Type B pancreatic cell (in vitro differentiated cells): Measurements from ENCODE around the gene CDC37L1. TPM values are rescaled to one million over a fixed set of nuclear protein-coding genes. Genes with fewer than 3 reads are reported as not detected.
A peak's percentile ranks its signal among the peaks of the same experiment; 100 is the strongest.
"Not testable (repeated sequence)": the region's sequence is repeated elsewhere in the genome, so short reads cannot be mapped to it uniquely, and the experiment has no call there.

Source experiments
- DNase-seq: peaks from one replicate; pipeline ENCODE4 v3.0.0; 2021; ENCODE audit warnings: mixed read lengths; ENCODE audit not compliant: unreplicated experiment; ENCODE audit errors: extremely low spot score
- H3K27ac Mint-ChIP-seq: 2 replicates; pipeline ENCODE4 v1.8.0; 2021; ENCODE audit warnings: mild to moderate bottlenecking, mixed read lengths
- H3K27me3 Mint-ChIP-seq: 2 replicates; pipeline ENCODE4 v1.8.0; 2021; ENCODE audit warnings: mixed read lengths
- H3K36me3 Mint-ChIP-seq: 2 replicates; pipeline ENCODE4 v1.8.0; 2021; ENCODE audit warnings: mixed read lengths
- H3K4me1 Mint-ChIP-seq: one replicate; pipeline ENCODE4 v1.8.0; 2021; ENCODE audit warnings: mixed read lengths; ENCODE audit not compliant: unreplicated experiment
- H3K4me3 Mint-ChIP-seq: 2 replicates; pipeline ENCODE4 v1.8.0; 2021; ENCODE audit warnings: mild to moderate bottlenecking, mixed read lengths
- H3K9me3 Mint-ChIP-seq: 2 replicates; pipeline ENCODE4 v1.8.0; 2021; ENCODE audit warnings: mixed read lengths
- total RNA-seq: library from RNA; stranded (reverse); gene quantifications from 2 replicates; pipeline ENCODE4 v1.2.1, GENCODE V29; 2021; ENCODE audit warnings: low replicate concordance
- TF ChIP-seq, protein P1 (sequence below): fragments of 200-600 bp; sonication (generic); conservative IDR thresholded peaks from 2 replicates; pipeline ENCODE4 v1.5.0; 2021; ENCODE audit warnings: antibody characterized with exemption, mild to moderate bottlenecking

Gene CDC37L1
- total RNA-seq, 1 donor from 2014 or later: 13.2 TPM

- Mint-ChIP-seq H3K9me3 (no peaks in the 10 kb centered on the region), H3K27ac (no peak overlapping the region), H3K4me3 (no peak overlapping the region), H3K36me3 (no peaks in the 10 kb centered on the region), H3K4me1 (no peaks in the 10 kb centered on the region), H3K27me3 (no peaks in the 10 kb centered on the region)
- TF ChIP-seq, protein P1, sequence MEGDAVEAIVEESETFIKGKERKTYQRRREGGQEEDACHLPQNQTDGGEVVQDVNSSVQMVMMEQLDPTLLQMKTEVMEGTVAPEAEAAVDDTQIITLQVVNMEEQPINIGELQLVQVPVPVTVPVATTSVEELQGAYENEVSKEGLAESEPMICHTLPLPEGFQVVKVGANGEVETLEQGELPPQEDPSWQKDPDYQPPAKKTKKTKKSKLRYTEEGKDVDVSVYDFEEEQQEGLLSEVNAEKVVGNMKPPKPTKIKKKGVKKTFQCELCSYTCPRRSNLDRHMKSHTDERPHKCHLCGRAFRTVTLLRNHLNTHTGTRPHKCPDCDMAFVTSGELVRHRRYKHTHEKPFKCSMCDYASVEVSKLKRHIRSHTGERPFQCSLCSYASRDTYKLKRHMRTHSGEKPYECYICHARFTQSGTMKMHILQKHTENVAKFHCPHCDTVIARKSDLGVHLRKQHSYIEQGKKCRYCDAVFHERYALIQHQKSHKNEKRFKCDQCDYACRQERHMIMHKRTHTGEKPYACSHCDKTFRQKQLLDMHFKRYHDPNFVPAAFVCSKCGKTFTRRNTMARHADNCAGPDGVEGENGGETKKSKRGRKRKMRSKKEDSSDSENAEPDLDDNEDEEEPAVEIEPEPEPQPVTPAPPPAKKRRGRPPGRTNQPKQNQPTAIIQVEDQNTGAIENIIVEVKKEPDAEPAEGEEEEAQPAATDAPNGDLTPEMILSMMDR: peak; percentile 76
- DNase-seq: no peak
Observed at GRCh38 chr9:4750023-4750673, 70.8 kb downstream of the CDC37L1 start.

DNA sequence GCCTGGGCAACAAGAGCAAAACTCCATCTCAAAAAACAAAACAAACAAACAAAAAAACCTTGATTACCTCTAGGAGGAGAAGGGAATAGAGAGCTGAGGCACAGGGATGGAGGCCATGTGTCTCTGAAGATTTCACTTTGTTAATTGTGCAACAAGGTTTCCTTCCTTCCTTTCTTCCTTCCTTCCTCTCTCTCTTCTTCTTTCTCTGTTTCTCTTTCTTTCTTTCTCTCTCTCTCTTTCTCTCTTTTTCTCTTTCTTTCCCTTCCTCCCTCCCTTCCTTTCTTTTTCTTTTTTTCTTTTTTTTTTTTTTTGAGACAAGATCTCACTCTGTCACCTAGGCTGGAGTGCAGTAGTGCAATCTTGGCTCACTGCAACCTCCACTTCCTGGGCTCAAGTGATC is 75.2 kb downstream of the CDC37L1 start:
- H3K4me3 Mint-ChIP-seq, H3K27ac Mint-ChIP-seq, H3K4me1 Mint-ChIP-seq, H3K36me3 Mint-ChIP-seq, DNase-seq, H3K27me3 Mint-ChIP-seq, H3K9me3 Mint-ChIP-seq: not testable (repeated sequence)

- H3K36me3 Mint-ChIP-seq: no peaks in the 10 kb centered on the region
- no peak overlapping the region for H3K4me3 Mint-ChIP-seq
Observed at GRCh38 chr9:4755026-4755609, 75.7 kb downstream of the CDC37L1 start.

GRCh38 chr9:4756420-4756819 is 77.1 kb downstream of the CDC37L1 start:
- Mint-ChIP-seq H3K4me1 (peaks cover 7% of the 10 kb centered on the region), H3K27ac (no peak overlapping the region), H3K36me3 (no peaks in the 10 kb centered on the region), H3K9me3 (no peaks in the 10 kb centered on the region), H3K27me3 (peaks cover 8% of the 10 kb centered on the region), H3K4me3 (no peak overlapping the region)
- DNase-seq: no peak
- TF ChIP-seq, protein P1: no peak

More at GRCh38 chr9:4755026-4755609, 75.7 kb downstream of the CDC37L1 start:
- TF ChIP-seq, protein P1: no peak
- Mint-ChIP-seq H3K9me3 (no peaks in the 10 kb centered on the region), H3K4me1 (peaks cover 7% of the 10 kb centered on the region), H3K27ac (no peak overlapping the region), H3K27me3 (peaks cover 1% of the 10 kb centered on the region)
- DNase-seq: no peak

Other genes starting within 250 kb of the CDC37L1 start
- 6.0 and 16.2 TPM in 2 replicates for gene SLC1A1, start 189.1 kb upstream of the CDC37L1 start, total RNA-seq
- 12.2 and 19.5 TPM in 2 replicates for gene PLPP6, start 17.3 kb upstream of the CDC37L1 start, total RNA-seq
- 3.0 and 4.7 TPM in 2 replicates for gene SPATA6L, start 13.1 kb upstream of the CDC37L1 start, total RNA-seq
- gene AK3, start 61.6 kb downstream of the CDC37L1 start, total RNA-seq: 47.5 and 50.0 TPM in 2 replicates
- gene RCL1, start 113.4 kb downstream of the CDC37L1 start, total RNA-seq: 12.9 and 15.6 TPM in 2 replicates